GM23248 (cell line): ENCODE results near the gene PCDHA7.

Experiments used
- EZH2 ChIP-seq: fragments of 200-600 bp; sonication (generic); IDR thresholded peaks from 2 replicates; pipeline ENCODE4 v1.6.1; 2018; ENCODE audit warnings: antibody characterized with exemption, mild to moderate bottlenecking; ENCODE audit not compliant: insufficient read depth, poor library complexity, severe bottlenecking
- EZH2phosphoT487 ChIP-seq: fragments of 200-600 bp; sonication (generic); IDR thresholded peaks from 2 replicates; pipeline ENCODE4 v1.6.1; 2018; ENCODE audit warnings: antibody characterized with exemption, moderate library complexity, mild to moderate bottlenecking, low read depth; ENCODE audit not compliant: insufficient read depth

- TF ChIP-seq EZH2phosphoT487, result no peak
- no peak for TF ChIP-seq EZH2
Measured at GRCh38 chr5:140827704-140828361, 6.2 kb upstream of the PCDHA7 start, which contains the start of gene PCDHA6.
